GM13976 (cell line): ENCODE results near the gene NKX6-2.

ENCODE experiments used
- DNase-seq: peaks from one replicate; pipeline ENCODE4 v3.0.0; 2012; ENCODE audit warnings: low spot score
- in situ Hi-C: fragments of 300-500 bp; cut with MboI; formaldehyde crosslinking; loops from one replicate; pipeline ENCODE4 v1.12.0; 2022; ENCODE audit warnings: low sequenced_read_pairs, mixed read lengths, inconsistent platforms; ENCODE audit not compliant: unreplicated experiment
- TF ChIP-seq, protein P1 (sequence below): IDR thresholded peaks from 2 replicates; pipeline ENCODE4 v1.5.1; 2012; ENCODE audit warnings: borderline replicate concordance, mild to moderate bottlenecking; ENCODE audit not compliant: insufficient read depth; ENCODE audit errors: extremely low read depth, missing control alignments, control extremely low read depth

The NKX6-2 gene

GRCh38 chr10:132786476-132786883 is 533 bp upstream of the NKX6-2 start:
- no peak for DNase-seq
- TF ChIP-seq, protein P1, sequence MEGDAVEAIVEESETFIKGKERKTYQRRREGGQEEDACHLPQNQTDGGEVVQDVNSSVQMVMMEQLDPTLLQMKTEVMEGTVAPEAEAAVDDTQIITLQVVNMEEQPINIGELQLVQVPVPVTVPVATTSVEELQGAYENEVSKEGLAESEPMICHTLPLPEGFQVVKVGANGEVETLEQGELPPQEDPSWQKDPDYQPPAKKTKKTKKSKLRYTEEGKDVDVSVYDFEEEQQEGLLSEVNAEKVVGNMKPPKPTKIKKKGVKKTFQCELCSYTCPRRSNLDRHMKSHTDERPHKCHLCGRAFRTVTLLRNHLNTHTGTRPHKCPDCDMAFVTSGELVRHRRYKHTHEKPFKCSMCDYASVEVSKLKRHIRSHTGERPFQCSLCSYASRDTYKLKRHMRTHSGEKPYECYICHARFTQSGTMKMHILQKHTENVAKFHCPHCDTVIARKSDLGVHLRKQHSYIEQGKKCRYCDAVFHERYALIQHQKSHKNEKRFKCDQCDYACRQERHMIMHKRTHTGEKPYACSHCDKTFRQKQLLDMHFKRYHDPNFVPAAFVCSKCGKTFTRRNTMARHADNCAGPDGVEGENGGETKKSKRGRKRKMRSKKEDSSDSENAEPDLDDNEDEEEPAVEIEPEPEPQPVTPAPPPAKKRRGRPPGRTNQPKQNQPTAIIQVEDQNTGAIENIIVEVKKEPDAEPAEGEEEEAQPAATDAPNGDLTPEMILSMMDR = no peak
- in situ Hi-C loops = no loop called here

DNA sequence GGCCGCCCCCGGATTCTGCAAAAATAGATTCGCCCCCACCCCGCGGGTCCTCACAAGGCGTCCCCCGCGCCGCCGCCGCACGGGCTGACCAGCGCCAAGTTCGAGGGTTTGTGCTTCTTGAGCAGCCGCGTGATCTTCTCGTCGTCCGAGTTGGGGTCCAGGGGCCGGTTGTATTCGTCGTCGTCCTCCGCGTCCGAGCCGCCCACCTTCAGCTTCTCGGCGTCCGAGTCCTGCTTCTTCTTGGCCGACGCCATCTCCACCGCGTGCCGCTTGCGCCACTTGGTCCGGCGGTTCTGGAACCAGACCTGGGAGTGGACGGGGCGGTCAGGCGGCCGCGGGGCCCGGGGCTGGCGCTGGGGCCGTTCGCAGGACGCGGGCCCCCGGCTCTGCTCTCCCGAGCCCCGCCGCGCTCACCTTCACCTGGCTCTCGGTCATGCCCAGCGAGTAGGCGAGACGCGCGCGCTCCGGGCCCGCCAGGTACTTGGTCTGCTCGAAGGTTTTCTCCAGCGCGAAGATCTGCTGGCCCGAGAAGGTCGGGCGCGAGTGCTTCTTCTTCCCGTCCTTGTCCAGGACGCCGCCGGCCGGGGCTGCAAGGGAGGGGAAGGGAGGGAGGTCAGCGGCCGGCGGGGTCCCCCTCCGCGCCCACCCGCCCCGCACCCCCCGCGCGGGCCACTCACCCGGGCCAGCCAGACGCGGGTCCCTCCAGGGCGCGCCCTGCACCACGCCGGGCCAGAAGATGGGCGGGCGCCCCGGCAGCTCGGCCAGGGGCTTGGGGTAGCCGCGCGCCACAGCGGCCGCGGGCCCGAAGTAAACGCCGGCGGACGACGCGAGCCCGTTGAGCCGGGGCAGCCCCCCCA is 853 bp downstream of the NKX6-2 start:
- DNase-seq = no peak

GRCh38 chr10:132783940-132784865 is 1.7 kb downstream of the NKX6-2 start:
- TF ChIP-seq, protein P1 = no peak
- in situ Hi-C loops = no loop called here
- no peak for DNase-seq

More for the DNA sequence above, 853 bp downstream of the NKX6-2 start:
- TF ChIP-seq, protein P1 = no peak
- in situ Hi-C loops = no loop called here

DNA sequence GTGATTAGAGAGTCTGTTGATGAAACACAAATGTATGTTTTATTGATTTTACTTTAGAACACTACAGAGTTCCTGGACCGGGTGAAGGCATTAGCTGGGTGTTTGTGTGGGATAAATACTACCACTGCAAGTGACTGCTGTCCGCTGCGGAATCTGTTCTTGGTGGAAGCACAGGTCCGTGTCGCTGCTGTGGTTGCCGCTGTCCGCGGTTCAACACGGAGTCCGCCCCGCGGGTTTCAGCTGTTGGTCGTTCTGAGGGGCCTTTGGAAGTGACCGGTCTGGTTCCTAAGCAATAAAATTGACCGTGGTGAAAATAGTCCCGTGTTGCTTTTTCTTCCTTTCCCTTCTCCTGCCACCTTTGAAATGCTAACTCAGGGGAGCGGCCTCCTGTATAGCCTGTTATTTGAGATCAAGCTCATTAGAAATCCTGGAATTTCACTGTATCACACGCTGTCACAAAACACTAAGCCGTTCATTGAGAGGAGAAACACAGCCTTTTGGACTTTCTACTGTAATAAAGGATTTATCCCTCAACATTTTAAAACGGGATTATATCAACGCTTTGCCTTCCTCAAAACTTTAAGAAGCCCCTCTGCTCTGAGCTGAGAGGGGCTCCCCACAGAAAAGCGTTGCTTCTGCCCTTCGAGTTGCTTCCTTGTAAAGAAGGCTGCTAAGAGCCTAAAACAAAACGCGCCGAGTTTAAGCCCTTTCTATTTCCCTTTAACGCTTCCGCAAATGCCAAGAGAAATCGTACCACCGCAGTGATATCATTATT is 2.6 kb downstream of the NKX6-2 start:
- in situ Hi-C loops = no loop called here
- DNase-seq = no peak
- TF ChIP-seq, protein P1 = no peak

DNA sequence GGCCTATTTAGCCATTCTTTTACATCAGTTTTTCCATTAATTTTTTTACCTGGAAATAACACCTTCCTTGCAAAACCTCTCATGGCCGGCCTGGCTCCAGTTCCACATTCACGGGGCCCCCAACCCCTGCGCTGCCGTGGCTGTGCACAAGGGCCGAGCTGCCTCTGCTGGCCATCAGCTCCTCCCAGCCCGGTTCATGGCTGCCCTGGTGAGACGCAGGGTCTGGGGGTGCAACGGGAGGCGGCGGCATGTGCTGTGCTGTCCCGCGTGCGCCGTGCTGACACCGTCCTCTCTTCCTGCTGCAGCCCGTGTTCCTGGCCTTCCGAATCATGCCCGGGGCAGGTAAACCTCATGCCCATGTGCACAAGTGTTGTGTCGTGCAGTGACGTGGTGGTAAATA is 4.4 kb downstream of the NKX6-2 start:
- DNase-seq = no peak
- TF ChIP-seq, protein P1 = no peak
- in situ Hi-C loops = no loop called here

DNA sequence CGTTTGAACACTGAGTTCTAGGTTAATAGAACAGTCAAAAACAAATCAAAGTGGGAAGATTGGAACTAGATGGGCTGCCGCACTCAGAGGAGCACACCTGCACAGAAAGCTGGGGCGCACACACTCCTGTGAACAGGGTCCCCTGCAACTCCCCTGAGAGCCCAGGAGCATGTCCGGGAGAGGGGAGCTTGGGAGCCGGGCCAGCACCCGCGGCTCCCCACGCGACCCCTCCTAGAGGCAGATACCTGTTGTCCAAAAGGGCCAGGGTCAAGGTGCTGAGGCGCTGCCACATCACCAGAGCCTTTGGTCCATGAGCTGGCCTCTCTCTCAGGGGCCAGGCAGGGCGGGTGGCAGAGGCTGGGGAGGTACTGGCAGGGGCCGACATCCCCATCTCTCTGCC is 5.6 kb downstream of the NKX6-2 start:
- TF ChIP-seq, protein P1 = no peak
- in situ Hi-C loops = no loop called here

More for the DNA sequence above, 5.6 kb downstream of the NKX6-2 start:
- DNase-seq = no peak
